Measurements from ENCODE around the gene HAO2. TPM values are rescaled to one million over a fixed set of nuclear protein-coding genes. Genes with fewer than 3 reads are reported as not detected.
A peak's percentile ranks its signal among the peaks of the same experiment; 100 is the strongest.

The HAO2 gene
- total and polyA plus RNA-seq, 2 experiments from 2014 or later, result not detected

DNA sequence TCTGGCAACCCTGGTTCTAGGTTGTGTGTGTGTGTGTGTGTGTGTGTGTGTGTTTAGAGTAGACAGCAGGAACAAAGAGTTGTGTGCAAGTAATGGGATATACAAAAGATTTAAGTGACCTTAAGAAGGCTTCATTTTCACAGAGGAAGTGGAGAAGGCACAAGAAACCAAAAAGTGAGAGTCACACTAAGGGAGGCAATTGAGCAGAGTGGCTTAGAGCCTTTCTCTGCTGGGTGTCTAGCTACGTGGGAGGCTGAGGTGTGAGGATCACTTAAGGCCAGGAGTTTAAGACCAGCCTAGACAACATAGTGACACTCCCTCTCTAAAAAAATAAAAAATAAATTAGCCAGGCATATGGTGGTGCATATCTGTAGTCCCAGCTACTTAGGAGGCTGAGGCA, 44.4 kb upstream of the HAO2 start (continued):
- no peak for TF ChIP-seq ZNF462 (CRISPR knock-in tag; IDR thresholded peaks at IDR 0.05)
- TF ChIP-seq, protein P1, sequence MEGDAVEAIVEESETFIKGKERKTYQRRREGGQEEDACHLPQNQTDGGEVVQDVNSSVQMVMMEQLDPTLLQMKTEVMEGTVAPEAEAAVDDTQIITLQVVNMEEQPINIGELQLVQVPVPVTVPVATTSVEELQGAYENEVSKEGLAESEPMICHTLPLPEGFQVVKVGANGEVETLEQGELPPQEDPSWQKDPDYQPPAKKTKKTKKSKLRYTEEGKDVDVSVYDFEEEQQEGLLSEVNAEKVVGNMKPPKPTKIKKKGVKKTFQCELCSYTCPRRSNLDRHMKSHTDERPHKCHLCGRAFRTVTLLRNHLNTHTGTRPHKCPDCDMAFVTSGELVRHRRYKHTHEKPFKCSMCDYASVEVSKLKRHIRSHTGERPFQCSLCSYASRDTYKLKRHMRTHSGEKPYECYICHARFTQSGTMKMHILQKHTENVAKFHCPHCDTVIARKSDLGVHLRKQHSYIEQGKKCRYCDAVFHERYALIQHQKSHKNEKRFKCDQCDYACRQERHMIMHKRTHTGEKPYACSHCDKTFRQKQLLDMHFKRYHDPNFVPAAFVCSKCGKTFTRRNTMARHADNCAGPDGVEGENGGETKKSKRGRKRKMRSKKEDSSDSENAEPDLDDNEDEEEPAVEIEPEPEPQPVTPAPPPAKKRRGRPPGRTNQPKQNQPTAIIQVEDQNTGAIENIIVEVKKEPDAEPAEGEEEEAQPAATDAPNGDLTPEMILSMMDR (conservative IDR thresholded peaks at IDR 0.05; ENCODE audit: low read depth in 2 of 2), result no peak

- no peaks in the 10 kb centered on the region for H3K9me3 Mint-ChIP-seq
- Histone ChIP-seq H3K9me2 (ENCODE audit: insufficient read depth) (0 out of 2 replicates have a peak, but pooled peaks cover 10% of the 10 kb centered on the region), H4K20me1 (replicated peaks; ENCODE audit: insufficient read depth) (no peaks in the 10 kb centered on the region), H3K4me3 (peak overlapping the region; percentile 56), H3K36me3 (ENCODE audit: insufficient read depth) (no peaks in the 10 kb centered on the region), H2AFZ (no peak overlapping the region), H3K27me3 (ENCODE audit: insufficient read depth) (no peaks in the 10 kb centered on the region), H3K27ac (ENCODE audit: low read depth) (peak overlapping the region; percentile 68), H3K79me2 (replicated peaks; ENCODE audit: insufficient read depth) (peaks cover 4% of the 10 kb centered on the region; the same call in 1 of the 2 replicates), H3K4me1 (ENCODE audit: insufficient read depth) (peaks cover 44% of the 10 kb centered on the region), H3K4me2 (peak overlapping the region; percentile 80), H3F3A (replicated peaks; ENCODE audit: low read depth) (0 out of 2 replicates have a peak, but pooled peaks cover 7% of the 10 kb centered on the region)
- H3K4me3 Mint-ChIP-seq, result peak overlapping the region; percentile 67; the same call in 2 of the 3 replicates
- DNase-seq (ENCODE audit: low spot score) (peak; percentile 34), ATAC-seq (peak; percentile 59)
- H3K36me3 Mint-ChIP-seq (ENCODE audit: low read depth), result peaks cover 4% of the 10 kb centered on the region; the same call in 1 of the 3 replicates
- peaks cover 19% of the 10 kb centered on the region for H3K27me3 Mint-ChIP-seq (ENCODE audit: insufficient read depth, low read depth, poor library complexity)
- no peak overlapping the region for H3K27ac Mint-ChIP-seq
- peaks cover 62% of the 10 kb centered on the region for H3K4me1 Mint-ChIP-seq
- TF ChIP-seq STAT1 (IDR thresholded peaks at IDR 0.05; ENCODE audit: unreplicated experiment) (no peak), ZNF114 (CRISPR knock-in tag; IDR thresholded peaks at IDR 0.05) (0 out of 2 replicates have a peak, but pooled peaks have one; percentile 54), NANOG (IDR thresholded peaks at IDR 0.05; ENCODE audit: borderline replicate concordance) (no peak), JUNB (IDR thresholded peaks at IDR 0.05; ENCODE audit: unreplicated experiment) (no peak)
- TF ChIP-seq, protein P2, sequence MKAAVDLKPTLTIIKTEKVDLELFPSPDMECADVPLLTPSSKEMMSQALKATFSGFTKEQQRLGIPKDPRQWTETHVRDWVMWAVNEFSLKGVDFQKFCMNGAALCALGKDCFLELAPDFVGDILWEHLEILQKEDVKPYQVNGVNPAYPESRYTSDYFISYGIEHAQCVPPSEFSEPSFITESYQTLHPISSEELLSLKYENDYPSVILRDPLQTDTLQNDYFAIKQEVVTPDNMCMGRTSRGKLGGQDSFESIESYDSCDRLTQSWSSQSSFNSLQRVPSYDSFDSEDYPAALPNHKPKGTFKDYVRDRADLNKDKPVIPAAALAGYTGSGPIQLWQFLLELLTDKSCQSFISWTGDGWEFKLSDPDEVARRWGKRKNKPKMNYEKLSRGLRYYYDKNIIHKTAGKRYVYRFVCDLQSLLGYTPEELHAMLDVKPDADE (IDR thresholded peaks at IDR 0.05), result no peak
Measured at GRCh38 chr1:119326251-119326650, 42.3 kb upstream of the HAO2 start.
